Activated CD8-positive, alpha-beta memory T cell treated with anti-CD3 and anti-CD28 coated beads, Interleukin-2, amount 50 U/mL, for 4 hours (primary cell): ENCODE data around the gene SLC6A20.

Source experiments
- DNase-seq: peaks from one replicate; pipeline ENCODE4 v3.0.0-alpha.2; 2020

Gene SLC6A20

GRCh38 chr3:45799586-45799985 lies 3.2 kb upstream of the SLC6A20 start:
- DNase-seq: no peak

GRCh38 chr3:45798034-45798433 lies 1.7 kb upstream of the SLC6A20 start:
- no peak for DNase-seq

- no peak for DNase-seq
These were observed 734 bp upstream of the SLC6A20 start for GRCh38 chr3:45796902-45797637.

- DNase-seq: no peak
These were observed 841 bp downstream of the SLC6A20 start for GRCh38 chr3:45795509-45795881.

GRCh38 chr3:45794660-45795059 lies 1.7 kb downstream of the SLC6A20 start:
- DNase-seq: no peak

GRCh38 chr3:45794177-45794560 lies 2.2 kb downstream of the SLC6A20 start:
- no peak for DNase-seq

- DNase-seq: no peak
These were observed 2.7 kb downstream of the SLC6A20 start for GRCh38 chr3:45793482-45794176.

GRCh38 chr3:45792516-45793172 lies 3.7 kb downstream of the SLC6A20 start:
- DNase-seq: no peak

- DNase-seq: no peak
These were observed 4.3 kb downstream of the SLC6A20 start for GRCh38 chr3:45792036-45792435.

- no peak for DNase-seq
These were observed 5.7 kb downstream of the SLC6A20 start for GRCh38 chr3:45790596-45790995.

GRCh38 chr3:45789235-45789812 lies 7.0 kb downstream of the SLC6A20 start:
- no peak for DNase-seq

GRCh38 chr3:45787551-45787950 lies 8.8 kb downstream of the SLC6A20 start:
- no peak for DNase-seq

- DNase-seq: no peak
These were observed 9.4 kb downstream of the SLC6A20 start for GRCh38 chr3:45786801-45787495.

- no peak for DNase-seq
These were observed 10.7 kb downstream of the SLC6A20 start for GRCh38 chr3:45785605-45786150.

GRCh38 chr3:45783667-45784066 lies 12.7 kb downstream of the SLC6A20 start:
- DNase-seq: no peak

- no peak for DNase-seq
These were observed 14.0 kb downstream of the SLC6A20 start for GRCh38 chr3:45782381-45782780.

- DNase-seq: no peak
These were observed 14.5 kb downstream of the SLC6A20 start for GRCh38 chr3:45781841-45782240.

GRCh38 chr3:45781271-45781670 lies 15.1 kb downstream of the SLC6A20 start:
- DNase-seq: no peak

- DNase-seq: no peak
These were observed 16.3 kb downstream of the SLC6A20 start for GRCh38 chr3:45779746-45780735.

GRCh38 chr3:45778761-45779201 lies 17.6 kb downstream of the SLC6A20 start:
- no peak for DNase-seq

GRCh38 chr3:45777746-45778386 lies 18.5 kb downstream of the SLC6A20 start:
- DNase-seq: no peak
